Rectal smooth muscle tissue (tissue), 1 donor: ENCODE measurements around the gene TSEN15.
A peak's percentile ranks its signal among the peaks of the same experiment; 100 is the strongest.

Experiments
- H3K27ac ChIP-seq: one replicate; pipeline ENCODE4 v1.7.0; 2013; ENCODE audit warnings: low read depth, low read length, inconsistent platforms
- H3K27me3 ChIP-seq: one replicate; pipeline ENCODE4 v1.7.0; 2013; ENCODE audit warnings: low read length; ENCODE audit not compliant: control insufficient read depth, insufficient read depth
- H3K36me3 ChIP-seq: one replicate; pipeline ENCODE4 v1.7.0; 2013; ENCODE audit warnings: low read length; ENCODE audit not compliant: control insufficient read depth, insufficient read depth
- H3K4me1 ChIP-seq: one replicate; pipeline ENCODE4 v1.7.0; 2013; ENCODE audit warnings: low read length; ENCODE audit not compliant: control insufficient read depth, insufficient read depth
- H3K4me3 ChIP-seq: one replicate; pipeline ENCODE4 v1.7.0; 2013; ENCODE audit warnings: low read length
- H3K9ac ChIP-seq: one replicate; pipeline ENCODE4 v1.7.0; 2013; ENCODE audit warnings: low read length

The TSEN15 gene

DNA sequence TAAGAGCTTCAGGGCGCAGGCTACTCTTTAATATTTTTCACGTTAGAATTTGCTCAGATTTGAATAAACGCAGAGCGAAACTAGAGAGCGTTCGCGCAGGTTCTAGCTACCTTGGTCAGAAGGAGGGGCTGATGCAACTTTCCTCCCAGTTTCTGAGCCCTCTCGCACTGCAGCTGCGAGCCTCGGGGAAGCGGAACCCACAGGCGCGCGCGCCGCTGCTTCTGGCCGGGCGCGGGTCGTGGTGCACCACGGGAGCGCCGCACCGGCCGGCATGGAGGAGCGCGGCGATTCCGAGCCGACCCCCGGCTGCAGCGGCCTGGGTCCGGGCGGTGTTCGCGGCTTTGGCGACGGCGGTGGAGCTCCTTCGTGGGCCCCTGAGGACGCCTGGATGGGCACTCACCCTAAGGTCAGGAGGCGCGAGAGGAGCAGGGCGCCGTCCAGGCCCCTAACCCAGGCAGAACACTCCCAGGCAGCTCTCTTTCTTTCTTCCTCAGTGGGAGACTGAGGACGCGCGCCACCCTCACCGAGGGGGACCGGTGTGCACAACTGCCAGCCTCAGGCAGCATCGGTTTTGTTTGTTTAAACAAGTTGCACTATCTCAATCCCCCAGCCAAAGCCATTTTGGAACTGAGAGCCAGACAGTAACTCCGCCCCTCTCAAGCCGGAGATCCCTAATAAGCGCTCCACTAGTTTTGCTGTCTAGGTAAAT, at the start of gene TSEN15:
Gene TSEN15, plus strand, starts transcription at position 246 of the 709 bp plus-strand sequence. Its CDS starts 26 bp downstream, at position 272.
- Histone ChIP-seq H3K27ac (peak within 1 kb of the TSS; percentile 87), H3K27me3 (no peaks in the 10 kb centered on the region), H3K36me3 (no peaks in the 10 kb centered on the region), H3K9ac (peak within 1 kb of the TSS; percentile 76), H3K4me3 (peak within 1 kb of the TSS; percentile 83), H3K4me1 (peaks cover 11% of the 10 kb centered on the region)

DNA sequence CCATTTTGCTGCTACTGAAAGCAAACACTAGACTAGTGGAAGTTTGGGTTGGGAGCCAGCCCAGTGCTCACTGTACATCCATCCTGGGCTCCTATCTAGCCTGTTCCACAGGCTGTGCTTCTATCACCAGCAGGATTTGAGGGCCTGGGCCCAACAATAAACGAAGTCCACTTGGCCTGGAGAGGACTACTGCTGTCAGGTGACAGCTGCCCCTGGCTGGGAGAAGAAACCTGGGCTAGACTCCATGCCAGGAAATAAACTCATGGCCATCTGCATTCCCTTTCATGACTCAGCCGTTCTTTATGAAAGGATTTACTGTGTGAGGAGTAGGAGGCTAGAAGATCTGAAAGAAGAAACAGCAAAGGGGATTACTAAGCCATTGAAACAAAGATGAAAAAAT, 49.5 kb upstream of the TSEN15 start:
- no peak overlapping the region for H3K4me3 ChIP-seq
- H3K27ac ChIP-seq, result no peak overlapping the region
- peaks cover 6% of the 10 kb centered on the region for H3K4me1 ChIP-seq
- H3K9ac ChIP-seq, result no peak overlapping the region
- H3K27me3 ChIP-seq, result no peaks in the 10 kb centered on the region
- H3K36me3 ChIP-seq, result no peaks in the 10 kb centered on the region

DNA sequence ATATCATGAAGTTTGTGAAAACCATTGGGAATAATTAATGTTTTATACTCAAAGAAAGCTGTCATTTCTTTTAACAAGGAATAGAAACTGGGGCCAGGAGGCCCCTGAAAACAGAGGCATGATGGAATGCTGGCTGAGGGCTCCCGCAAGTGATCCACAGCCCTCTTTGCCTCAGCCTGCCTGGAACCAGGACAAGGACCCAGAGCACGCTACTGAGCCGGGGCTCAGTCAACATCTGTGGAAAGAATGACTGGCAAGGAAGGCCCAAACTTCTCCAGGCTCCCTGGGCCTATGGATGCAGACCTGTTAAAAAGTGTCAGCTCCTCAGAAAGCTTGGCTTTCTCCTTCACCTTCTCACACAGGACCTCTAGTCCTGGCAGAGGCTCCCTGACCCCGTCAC, 46.6 kb upstream of the TSEN15 start:
- no peak overlapping the region for H3K4me3 ChIP-seq
- H3K27ac ChIP-seq, result no peak overlapping the region
- H3K27me3 ChIP-seq, result no peaks in the 10 kb centered on the region
- H3K36me3 ChIP-seq, result no peaks in the 10 kb centered on the region
- no peak overlapping the region for H3K9ac ChIP-seq
- peaks cover 6% of the 10 kb centered on the region for H3K4me1 ChIP-seq

- no peak overlapping the region for H3K4me3 ChIP-seq
- no peak overlapping the region for H3K9ac ChIP-seq
- H3K27ac ChIP-seq, result no peak overlapping the region
- no peaks in the 10 kb centered on the region for H3K27me3 ChIP-seq
- H3K4me1 ChIP-seq, result peaks cover 6% of the 10 kb centered on the region
- no peaks in the 10 kb centered on the region for H3K36me3 ChIP-seq
Measured at GRCh38 chr1:184005506-184005905, 46.0 kb upstream of the TSEN15 start.

DNA sequence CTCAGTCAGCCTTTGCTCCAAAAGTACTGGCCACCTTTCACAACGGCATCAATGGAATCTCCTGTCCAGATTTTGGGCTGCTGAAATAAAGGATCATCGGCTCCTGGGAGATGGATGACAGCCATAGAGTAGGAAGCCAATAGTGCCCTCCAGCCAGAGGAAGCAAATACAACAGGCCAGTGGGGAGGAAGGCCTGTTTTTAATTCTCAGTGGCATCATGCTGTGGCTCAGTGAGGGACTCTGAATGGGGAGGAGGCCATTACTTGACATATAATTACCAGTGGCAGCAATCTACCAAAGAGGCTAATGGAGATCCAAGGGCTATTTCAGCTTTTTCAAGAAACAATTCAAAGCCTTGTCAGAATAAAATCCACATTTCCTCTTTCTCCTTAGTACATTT, 40.7 kb upstream of the TSEN15 start:
- no peaks in the 10 kb centered on the region for H3K4me1 ChIP-seq
- no peaks in the 10 kb centered on the region for H3K36me3 ChIP-seq
- H3K9ac ChIP-seq, result no peak overlapping the region
- H3K27ac ChIP-seq, result no peak overlapping the region
- H3K27me3 ChIP-seq, result no peaks in the 10 kb centered on the region
- H3K4me3 ChIP-seq, result no peak overlapping the region

GRCh38 chr1:184012187-184012586, 39.3 kb upstream of the TSEN15 start:
- H3K4me3 ChIP-seq, result no peak overlapping the region
- H3K9ac ChIP-seq, result no peak overlapping the region
- no peaks in the 10 kb centered on the region for H3K36me3 ChIP-seq
- H3K27ac ChIP-seq, result no peak overlapping the region
- no peaks in the 10 kb centered on the region for H3K4me1 ChIP-seq
- no peaks in the 10 kb centered on the region for H3K27me3 ChIP-seq

- Histone ChIP-seq H3K4me1 (no peaks in the 10 kb centered on the region), H3K9ac (no peak overlapping the region), H3K36me3 (no peaks in the 10 kb centered on the region), H3K27me3 (no peaks in the 10 kb centered on the region), H3K4me3 (no peak overlapping the region), H3K27ac (no peak overlapping the region)
Measured at GRCh38 chr1:184014271-184014670, 37.3 kb upstream of the TSEN15 start.

DNA sequence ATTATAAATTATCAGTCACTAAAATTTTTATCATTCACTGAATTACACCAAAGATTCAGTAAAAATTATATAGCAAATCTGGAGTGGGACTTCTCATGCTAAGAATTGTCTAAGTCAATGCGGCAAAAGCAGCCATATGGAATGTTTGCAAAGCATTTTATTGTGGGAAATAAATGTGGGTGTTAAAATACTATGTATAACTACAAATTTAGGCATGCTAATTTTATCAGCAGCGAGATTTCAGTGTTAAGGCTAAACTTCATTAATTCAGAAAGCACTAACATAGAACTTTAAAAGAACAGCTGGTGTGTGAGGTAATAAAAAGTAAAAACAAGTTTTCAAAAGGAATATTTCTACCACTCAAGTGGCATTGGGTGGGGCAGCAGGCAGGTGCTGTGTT, 35.4 kb upstream of the TSEN15 start:
- Histone ChIP-seq H3K36me3 (no peaks in the 10 kb centered on the region), H3K4me3 (no peak overlapping the region), H3K9ac (no peak overlapping the region), H3K27ac (no peak overlapping the region), H3K27me3 (no peaks in the 10 kb centered on the region), H3K4me1 (peaks cover 7% of the 10 kb centered on the region)

DNA sequence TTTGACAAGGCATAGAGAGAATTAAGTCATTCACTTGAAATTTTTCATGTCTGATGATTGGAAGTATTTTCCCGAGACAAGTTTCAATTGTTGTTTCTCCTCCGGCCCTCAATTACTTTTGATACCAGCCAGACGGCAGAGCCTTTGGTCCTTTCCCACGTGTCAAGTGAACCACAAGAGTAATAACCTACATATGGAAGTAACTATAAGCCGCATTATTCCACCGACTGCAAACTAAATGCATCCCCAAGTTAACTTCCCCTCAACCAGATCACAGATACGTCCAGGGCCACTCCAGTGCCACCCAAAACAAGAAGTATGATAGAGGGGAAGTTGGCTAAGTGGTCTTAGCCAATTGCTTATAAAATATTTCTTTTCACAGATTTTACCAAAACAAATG, 34.2 kb upstream of the TSEN15 start:
- H3K36me3 ChIP-seq, result no peaks in the 10 kb centered on the region
- no peak overlapping the region for H3K27ac ChIP-seq
- H3K4me3 ChIP-seq, result no peak overlapping the region
- peaks cover 12% of the 10 kb centered on the region for H3K4me1 ChIP-seq
- no peak overlapping the region for H3K9ac ChIP-seq
- H3K27me3 ChIP-seq, result no peaks in the 10 kb centered on the region

- no peak overlapping the region for H3K27ac ChIP-seq
- H3K4me3 ChIP-seq, result no peak overlapping the region
- H3K4me1 ChIP-seq, result peaks cover 19% of the 10 kb centered on the region
- H3K9ac ChIP-seq, result no peak overlapping the region
- H3K36me3 ChIP-seq, result no peaks in the 10 kb centered on the region
- no peaks in the 10 kb centered on the region for H3K27me3 ChIP-seq
Measured at GRCh38 chr1:184018622-184019021, 32.9 kb upstream of the TSEN15 start.

GRCh38 chr1:184019069-184019468, 32.5 kb upstream of the TSEN15 start:
- H3K27me3 ChIP-seq, result no peaks in the 10 kb centered on the region
- H3K9ac ChIP-seq, result no peak overlapping the region
- no peak overlapping the region for H3K4me3 ChIP-seq
- H3K36me3 ChIP-seq, result no peaks in the 10 kb centered on the region
- peaks cover 19% of the 10 kb centered on the region for H3K4me1 ChIP-seq
- no peak overlapping the region for H3K27ac ChIP-seq

DNA sequence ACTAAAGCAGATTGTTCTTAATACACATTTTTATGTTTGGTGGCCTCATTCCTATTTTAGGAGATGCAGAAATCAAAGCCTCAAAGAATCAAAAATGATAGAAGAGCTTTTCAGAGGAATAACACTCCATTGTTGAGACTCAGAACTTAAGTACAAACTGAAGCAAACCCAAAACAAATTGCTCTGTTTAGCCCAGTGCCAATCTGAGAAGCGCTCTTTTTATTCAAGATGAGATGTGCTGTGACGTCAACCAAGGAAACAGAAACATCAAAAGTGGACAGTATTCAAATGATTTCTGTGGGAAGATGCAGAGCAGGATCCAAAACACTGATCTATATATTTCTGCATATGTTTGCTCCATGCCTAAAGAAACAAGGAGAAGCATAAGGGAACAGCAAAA, 32.0 kb upstream of the TSEN15 start:
- no peak overlapping the region for H3K4me3 ChIP-seq
- no peaks in the 10 kb centered on the region for H3K36me3 ChIP-seq
- H3K27ac ChIP-seq, result no peak overlapping the region
- no peak overlapping the region for H3K9ac ChIP-seq
- H3K4me1 ChIP-seq, result peaks cover 19% of the 10 kb centered on the region
- H3K27me3 ChIP-seq, result no peaks in the 10 kb centered on the region

DNA sequence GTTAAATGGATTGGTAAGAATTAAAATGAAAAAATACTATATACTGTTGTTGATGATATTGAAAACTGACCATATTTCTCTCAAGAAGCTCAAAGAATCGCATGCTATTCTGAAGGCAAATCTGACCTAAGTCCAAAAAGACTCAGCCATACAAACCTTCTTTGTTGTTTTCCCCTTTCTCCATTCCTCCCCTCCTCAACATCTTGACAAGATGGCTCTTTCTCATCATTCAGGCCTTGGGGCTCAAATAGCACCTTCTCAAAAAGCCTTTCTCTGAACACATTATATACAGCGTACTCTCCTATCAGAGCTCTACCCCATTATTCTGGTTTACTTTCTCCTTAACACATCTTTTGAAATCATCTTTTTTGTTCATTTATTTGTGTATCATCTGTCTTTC, 31.2 kb upstream of the TSEN15 start:
- Histone ChIP-seq H3K4me3 (no peak overlapping the region), H3K27me3 (no peaks in the 10 kb centered on the region), H3K9ac (no peak overlapping the region), H3K27ac (no peak overlapping the region), H3K4me1 (peaks cover 26% of the 10 kb centered on the region), H3K36me3 (no peaks in the 10 kb centered on the region)
